Globus pallidus (tissue), 1 donor: Measurements from ENCODE around the gene SLC25A26.
A peak's percentile ranks its signal among the peaks of the same experiment; 100 is the strongest.

ENCODE experiments used
- DNase-seq: peaks from one replicate; pipeline ENCODE4 v3.0.0-alpha.2; 2015; ENCODE audit warnings: low spot score

SLC25A26 gene

DNA sequence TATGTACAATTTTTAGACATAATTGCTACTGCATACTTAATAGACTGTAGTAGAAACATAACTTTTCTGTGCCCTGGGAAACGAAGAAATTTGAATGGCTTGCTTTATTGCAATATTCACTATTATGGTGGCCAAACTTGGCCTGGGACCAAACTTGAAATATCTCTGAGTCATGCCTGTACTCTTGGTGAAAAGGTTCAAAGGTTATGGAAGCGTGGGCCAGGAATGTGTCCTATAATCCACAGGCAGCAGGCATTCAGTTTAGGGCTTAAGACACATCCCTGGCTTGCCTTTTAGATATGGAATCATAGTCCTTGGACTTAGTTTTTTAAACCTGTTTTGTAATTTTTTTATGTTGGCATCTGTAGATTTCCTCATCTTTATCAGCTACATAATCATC is 155.8 kb downstream of the SLC25A26 start:
- no peak for DNase-seq

- DNase-seq = no peak
Measured at GRCh38 chr3:66377800-66378199, 157.0 kb downstream of the SLC25A26 start.

DNA sequence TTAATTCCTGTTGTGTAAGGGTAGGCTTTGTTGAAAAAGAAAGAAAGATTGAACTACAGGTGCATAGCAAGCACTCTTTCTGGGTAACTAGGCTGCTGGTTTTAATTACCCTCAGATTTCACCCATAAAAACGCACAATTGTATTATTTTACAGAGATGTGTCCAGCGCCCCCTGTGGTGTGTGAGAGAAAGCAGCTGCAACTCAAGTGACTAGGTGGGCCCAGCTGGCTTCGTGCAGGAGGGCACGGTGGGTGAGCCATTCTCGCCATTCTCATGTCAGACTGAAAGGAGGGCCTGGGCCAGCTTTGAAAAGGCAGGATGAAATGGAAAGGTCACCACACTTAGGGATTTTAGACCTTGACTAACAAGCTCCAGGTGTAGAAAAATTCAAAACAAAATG is 157.5 kb downstream of the SLC25A26 start:
- DNase-seq = no peak

- no peak for DNase-seq
Measured at GRCh38 chr3:66379565-66379964, 158.8 kb downstream of the SLC25A26 start.

- no peak for DNase-seq
Measured at GRCh38 chr3:66380200-66380932, 159.6 kb downstream of the SLC25A26 start.

- DNase-seq = no peak
Measured at GRCh38 chr3:66381626-66382025, 160.8 kb downstream of the SLC25A26 start.

DNA sequence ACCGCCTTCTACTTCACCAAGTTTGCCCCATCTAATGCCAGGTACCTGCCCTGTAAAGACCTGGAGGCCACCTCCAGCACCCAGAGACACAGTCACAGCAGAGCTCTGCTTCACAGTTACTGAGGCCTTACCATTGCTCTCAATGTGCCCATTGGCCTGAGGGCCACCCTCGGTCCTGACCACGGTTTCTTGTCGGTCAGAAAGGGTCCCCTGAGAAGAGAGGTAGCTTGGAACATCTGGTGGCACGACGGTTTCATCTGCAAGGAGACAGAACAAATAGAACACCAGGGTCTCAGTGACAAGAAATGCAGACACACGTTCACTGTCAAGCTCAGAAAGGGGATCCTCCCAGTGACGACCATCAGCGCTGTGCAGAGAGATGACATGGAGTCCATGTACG is 161.3 kb downstream of the SLC25A26 start:
- DNase-seq = no peak

- no peak for DNase-seq
Measured at GRCh38 chr3:66383023-66383422, 162.2 kb downstream of the SLC25A26 start.

GRCh38 chr3:66383998-66384745 is 163.4 kb downstream of the SLC25A26 start:
- DNase-seq = no peak

- no peak for DNase-seq
Measured at GRCh38 chr3:66385066-66385465, 164.3 kb downstream of the SLC25A26 start.

GRCh38 chr3:66386011-66386924 is 165.5 kb downstream of the SLC25A26 start:
- no peak for DNase-seq

- peak; percentile 83 for DNase-seq
Measured at GRCh38 chr3:66386925-66387650, 166.3 kb downstream of the SLC25A26 start.

DNA sequence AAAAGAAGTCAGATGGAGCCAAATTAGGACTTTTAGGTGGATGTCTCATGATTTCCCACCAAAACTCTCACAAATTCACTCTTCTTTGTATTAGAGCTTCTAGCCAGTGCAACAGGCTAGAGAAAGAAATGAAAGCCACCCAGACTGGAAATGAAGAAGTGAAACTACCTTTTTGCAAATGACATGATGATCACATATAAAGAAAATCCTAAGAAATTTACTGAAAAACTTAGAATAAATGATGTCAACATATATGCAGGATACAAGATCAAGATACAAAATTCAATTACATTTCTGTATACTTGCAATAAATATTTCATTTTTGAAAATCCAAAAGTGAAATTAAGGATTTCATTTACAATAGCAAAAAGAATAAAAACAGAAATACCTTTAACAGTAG is 169.2 kb downstream of the SLC25A26 start:
- no peak for DNase-seq

GRCh38 chr3:66392512-66392911 is 171.7 kb downstream of the SLC25A26 start:
- DNase-seq = no peak

DNA sequence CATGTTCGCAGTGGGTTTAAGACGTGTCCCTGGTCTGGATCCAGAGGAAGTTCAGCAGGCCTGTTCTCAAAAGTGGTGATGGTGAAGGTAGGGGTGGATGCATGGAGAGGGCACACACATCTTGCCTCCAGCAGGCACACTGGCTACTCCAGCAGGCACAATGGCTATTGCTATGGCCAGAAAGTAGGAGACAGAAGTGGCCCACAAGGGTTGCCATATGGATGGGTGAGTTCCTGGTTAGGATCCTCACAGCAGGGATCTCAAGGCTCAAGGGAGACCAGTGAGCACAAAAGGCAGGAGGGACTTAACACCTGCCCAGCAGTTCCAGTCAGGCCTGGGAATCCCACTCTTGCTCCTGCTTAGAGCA is 172.1 kb downstream of the SLC25A26 start:
- DNase-seq = no peak

- no peak for DNase-seq
Measured at GRCh38 chr3:66393333-66394005, 172.7 kb downstream of the SLC25A26 start.

DNA sequence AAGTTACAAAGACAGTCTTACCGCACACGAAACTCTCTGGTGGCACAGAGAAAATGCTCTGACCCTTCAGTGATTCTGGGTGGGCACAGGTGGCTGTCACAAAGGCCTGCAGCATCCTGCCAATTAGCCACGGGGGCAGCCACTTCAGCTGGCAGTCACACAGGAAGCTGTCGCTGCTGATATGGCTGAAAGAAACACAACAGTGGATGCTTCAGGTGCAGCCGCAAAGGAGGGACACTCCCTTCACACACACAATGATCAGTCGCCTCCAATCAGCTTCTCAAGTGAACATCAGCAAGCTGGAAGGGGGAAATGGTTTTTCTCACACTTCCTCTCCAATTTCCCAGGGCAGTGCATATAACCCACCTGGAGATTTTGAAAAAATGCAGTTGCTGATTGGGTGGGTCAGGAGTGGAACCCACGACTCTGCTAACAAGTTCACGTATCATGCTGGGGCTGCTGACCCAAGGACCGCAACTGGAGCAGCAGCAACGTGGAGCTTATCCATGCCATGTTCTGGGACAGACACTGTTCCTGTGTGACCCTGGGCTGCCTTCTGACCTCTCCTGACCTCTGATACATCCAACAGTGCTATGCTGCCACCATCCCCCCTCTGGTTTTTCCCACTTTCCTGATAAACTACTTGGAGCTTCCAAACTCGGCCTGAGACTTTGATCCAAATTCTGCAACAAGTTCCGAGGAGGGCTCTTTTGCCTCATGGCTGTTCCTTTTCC is 173.4 kb downstream of the SLC25A26 start:
- DNase-seq = no peak

DNA sequence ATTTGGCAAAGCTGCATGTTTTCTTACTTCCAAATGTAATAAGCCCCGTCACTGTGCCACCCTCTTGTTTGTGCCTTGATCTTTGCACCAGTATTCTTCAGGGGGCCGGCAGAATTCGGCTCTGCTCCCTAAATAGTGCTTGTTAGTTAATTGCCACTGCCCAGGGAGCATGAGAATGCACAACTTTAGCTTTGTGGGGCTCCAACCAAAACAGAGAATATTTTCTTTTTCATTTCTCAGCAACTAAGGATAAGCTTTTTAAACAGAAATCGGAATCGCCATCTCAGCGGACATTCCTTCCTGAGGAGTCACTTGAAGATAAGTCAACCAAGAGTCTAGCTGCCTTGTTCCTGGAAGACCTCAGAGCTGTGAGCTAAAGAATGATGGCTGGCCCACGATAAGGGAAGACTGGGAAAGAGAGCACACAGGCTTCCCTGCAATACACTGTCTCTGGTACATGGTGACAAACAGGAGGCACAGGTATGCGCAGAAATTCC is 174.0 kb downstream of the SLC25A26 start:
- DNase-seq = no peak

DNA sequence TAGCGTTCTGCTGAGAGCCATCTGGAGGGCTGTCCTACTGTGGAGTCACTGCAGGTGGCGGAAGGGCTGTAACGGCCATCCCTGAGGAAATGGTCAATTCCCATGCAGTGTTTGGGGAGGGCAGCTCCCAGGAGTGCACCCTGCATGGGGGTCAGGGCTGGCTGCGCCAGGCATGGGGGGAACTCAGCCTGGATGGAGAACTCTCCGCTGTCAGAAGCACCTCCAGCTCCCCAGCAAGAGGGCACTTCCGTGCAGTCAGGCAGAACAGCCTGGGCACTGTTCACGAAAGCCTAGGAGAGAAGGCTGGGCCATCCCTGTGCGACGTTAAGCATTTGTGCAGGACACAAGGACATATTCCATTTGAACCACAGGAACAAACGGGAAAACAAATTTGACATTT is 174.8 kb downstream of the SLC25A26 start:
- no peak for DNase-seq

DNA sequence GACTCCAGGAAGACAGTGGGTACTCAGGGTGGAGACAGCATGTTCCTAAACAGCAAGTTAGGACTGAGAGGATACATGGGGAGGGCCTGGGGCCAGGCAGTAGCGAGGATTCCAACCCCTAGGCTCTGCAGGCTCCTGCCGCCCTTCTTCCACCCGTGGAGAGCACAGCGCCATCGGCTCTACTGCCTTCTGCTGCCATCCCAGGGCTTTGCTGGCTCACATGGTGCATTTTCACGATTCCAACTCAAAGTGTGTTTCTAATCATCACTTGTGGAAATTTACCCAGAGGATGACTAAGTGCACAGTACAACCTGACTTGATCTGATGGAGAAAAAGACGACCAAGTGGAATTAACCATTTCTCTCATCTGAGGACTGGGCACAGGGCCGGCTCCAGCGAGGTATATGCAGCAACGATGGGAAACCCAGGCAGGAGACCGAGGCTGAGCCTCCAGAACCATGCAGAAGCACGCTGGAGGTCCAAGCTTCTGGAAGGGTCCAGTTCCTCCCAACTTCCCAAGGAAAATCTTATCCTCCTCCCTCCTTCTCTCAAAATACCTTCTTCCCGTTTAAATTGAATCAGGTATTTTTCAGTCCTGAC is 175.5 kb downstream of the SLC25A26 start:
- DNase-seq = no peak
